Measurements from ENCODE around the gene ALPG.
"Not testable (repeated sequence)": the region's sequence is repeated elsewhere in the genome, so short reads cannot be mapped to it uniquely, and the experiment has no call there.

The ALPG gene

DNA sequence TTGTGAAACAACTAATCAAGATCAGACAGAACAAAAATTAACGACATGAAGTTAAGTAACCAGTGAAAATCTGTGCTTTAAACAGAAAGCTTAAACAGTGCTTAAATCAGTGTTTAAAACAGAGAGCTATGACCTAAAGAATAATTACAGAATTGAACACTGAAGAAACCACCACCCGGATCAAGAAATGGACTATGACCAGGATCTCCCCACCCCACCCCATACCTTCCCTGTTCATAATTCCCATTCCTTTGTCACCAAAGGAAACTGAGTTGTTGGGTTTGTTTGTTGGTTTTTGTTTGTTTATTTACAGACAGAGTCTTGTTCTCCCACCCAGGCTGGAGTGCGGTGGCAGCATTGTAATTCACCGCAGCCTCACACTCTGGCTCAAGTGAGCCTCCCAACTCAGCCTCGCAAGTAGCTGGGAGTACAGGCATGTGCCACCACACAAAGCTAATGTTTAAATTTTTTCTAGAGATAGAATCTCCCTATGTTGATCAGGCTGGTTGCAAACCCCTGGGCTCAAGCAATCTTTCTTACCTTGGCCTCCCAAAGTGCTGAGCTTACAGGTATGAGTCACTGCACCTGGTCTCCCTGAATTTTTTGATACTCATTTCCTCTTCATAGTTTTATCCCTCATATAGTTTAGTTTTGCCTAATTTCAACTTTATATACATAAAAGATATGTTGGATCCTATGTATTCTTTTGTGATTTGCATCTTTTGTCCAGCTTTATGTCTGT lies 8.2 kb upstream of the ALPG start:
- no peak for DNase-seq

DNA sequence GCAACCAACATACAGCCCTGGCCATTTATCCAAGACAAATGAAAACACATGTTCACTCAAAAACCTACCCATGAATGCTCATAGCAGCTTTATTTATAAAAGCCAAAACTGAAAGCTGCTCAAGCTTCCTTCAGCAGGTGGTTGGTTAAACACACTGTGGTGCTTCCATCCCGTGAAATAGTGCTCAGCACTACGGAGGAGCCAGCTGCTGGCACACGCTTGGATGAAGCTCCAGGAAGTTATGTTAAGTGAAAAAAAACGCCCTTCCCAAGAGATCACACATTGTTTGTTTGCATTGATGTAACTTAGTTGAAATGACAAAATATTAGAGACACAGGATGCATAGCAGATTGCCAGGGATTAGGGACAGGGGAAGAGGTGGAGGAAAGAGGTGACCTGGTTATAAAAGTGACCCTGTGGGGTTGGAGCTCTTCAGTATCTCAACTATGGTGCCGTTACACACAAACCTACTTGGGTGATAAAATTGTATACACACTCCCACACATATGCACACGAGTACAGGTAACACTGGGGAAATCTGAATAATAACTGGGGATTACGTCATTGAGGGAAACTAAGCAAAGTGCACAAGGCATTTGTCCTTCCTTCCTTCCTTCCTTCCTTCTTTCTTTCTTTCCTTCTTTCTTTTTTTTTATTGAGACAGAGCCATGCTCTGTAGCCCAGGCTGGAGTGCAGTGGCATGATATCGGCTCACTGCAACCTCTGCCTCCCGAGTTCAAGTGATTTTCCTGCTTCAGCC lies 6.2 kb upstream of the ALPG start:
- no peak for DNase-seq

DNA sequence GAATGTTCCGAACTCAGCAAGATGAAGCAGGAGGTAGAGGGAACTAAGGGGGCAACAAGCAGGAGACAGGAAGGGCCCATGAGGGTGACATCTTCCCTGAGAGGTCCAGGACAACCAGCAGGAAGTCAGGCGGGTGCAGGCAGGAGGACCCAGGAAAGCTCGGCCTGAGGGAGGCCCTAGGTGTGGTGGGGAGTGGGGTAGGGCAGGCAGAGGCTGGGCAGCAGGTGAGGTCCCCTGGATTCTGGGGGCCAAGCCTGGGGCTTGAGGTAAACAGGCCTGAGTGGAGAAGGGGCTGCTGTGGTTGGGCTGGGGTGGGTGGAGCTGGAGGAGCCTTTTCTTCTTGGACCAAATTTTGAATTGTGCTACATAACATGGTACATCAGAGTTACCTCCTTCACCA lies 4.1 kb upstream of the ALPG start:
- no peak for DNase-seq

DNA sequence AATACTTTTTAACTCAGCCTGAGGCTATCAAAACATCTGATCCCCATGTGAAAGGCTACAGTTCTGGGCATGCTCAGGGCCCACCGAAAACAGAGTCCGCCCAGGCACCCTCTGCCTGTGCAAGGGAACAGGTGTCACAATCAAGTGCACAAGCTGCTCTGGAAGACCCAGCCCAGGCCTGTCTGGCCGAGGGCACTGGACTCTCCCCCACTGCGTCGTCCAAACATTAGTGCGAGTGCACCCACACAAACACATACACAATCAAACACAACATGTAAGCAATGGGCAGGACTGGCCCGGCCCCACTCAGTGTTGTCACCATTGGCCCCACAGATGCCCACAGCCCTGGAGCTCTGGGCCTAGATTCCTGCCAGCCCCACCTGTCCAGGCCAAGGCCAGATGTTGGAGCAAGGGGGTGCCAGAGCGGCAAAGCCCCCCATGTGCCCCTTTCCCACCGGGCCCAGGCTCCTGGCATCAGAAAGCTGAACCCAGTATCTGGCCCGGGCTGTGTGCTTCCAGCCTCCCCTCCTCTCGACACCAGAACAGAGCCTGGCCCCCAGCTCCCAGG lies 617 bp upstream of the ALPG start:
- DNase-seq: no peak

DNA sequence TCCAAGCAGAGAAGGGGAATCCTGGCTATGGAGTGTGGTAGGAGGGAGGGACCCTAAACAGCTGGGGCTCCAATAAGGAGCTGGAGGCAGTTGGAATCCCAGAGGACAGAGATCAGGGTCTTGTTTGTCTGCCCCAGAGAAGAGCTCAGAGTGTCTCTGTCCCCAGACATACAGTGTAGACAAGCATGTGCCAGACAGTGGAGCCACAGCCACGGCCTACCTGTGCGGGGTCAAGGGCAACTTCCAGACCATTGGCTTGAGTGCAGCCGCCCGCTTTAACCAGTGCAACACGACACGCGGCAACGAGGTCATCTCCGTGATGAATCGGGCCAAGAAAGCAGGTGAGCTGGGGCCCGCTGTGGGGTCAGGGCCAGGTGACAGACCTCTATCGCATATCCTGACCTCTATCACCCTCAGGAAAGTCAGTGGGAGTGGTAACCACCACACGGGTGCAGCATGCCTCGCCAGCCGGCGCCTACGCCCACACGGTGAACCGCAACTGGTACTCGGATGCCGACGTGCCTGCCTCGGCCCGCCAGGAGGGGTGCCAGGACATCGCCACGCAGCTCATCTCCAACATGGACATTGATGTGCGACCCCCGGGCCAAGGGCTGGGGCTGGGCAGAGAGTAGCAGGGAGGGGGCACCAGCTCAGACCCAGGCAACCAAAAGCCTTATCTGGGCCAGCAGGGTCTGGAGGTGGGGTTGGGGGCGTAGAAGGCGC lies 945 bp downstream of the ALPG start:
- DNase-seq: not testable (repeated sequence)

DNA sequence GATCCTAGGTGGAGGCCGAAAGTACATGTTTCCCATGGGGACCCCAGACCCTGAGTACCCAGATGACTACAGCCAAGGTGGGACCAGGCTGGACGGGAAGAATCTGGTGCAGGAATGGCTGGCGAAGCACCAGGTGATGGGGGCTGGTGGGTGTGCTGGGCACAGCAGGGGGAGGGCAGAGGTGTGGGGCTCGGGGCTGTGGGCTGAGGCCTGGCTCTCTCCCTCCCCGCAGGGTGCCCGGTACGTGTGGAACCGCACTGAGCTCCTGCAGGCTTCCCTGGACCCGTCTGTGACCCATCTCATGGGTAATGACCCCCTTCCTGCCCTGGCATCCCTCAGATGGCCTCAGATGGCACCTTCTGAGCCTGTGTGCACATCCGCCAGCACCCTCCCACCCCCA lies 1.6 kb downstream of the ALPG start:
- not testable (repeated sequence) for DNase-seq

DNA sequence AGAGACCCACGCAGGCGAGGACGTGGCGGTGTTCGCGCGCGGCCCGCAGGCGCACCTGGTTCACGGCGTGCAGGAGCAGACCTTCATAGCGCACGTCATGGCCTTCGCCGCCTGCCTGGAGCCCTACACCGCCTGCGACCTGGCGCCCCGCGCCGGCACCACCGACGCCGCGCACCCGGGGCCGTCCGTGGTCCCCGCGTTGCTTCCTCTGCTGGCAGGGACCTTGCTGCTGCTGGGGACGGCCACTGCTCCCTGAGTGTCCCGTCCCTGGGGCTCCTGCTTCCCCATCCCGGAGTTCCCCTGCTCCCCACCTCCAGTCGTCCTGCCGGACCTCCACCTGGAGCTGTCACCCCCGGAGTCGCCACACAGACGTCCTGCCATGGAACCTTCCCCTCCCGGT lies 3.0 kb downstream of the ALPG start:
- DNase-seq: not testable (repeated sequence)

DNA sequence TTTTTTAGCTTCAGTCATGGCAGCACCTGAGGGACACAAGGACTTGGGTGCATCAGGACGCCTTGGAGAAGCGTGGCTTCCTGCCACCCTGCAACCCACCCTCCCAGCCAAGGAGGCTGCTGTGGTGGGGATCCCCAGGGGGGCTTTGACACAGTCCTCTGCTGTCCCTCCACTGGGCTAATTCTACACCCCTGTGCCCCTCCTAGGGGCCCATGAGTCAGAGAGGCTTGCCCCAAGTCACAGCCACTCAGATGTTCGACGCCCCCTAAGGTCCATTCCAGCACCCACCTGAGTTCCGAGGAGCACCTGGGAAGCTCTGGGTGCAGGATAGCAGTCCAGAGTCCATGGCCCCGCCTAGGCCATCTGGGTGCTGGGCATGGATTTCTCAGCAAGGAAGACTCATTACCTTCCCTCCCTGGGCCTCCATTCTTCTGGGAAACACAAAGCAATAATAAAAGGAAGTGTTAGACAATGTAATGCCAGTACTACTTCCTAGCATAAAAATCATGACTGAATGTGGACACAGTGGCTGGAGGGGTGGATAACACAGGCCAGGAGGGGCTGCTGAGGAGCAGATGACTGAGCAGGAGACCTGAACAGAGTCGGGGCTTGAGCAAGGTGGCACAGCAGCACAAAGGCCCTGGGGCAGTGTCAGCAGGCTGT lies 3.7 kb downstream of the ALPG start:
- DNase-seq: no peak

DNA sequence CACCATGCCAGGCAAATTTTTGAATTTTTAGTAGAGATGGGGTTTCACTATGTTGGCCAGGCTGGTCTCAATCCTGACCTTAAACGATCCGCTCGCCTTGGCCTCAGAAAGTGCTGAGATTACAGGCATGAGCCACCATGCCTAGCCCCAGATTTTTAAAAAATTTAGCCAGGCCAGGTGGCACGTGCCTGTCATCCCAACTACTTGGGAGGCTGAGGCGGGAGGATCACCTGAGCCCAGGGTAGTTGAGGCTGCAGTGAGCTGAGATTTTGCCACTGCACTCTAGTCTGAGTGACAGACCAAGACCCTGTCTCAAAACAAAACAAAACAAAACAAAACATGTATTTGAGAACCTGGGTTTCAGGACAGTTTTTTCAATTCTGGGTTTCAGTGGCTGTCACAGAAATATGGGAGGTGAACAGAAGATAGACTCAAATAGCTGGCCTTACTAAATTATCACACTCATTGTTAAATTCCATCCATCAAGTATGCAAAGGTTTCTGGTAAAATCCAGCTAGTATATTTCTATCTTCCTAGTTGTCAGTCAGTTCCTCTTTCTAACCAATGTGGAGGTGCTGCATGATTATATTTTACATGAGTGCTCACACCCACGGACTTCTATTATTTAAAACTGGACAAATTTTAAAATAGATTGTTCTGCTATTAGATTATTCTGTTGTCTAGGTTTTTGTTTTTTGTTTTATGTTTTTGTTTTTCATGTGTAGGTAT lies 5.4 kb downstream of the ALPG start:
- DNase-seq: peak in 2 of 4 experiments; percentile 11 to 15

DNA sequence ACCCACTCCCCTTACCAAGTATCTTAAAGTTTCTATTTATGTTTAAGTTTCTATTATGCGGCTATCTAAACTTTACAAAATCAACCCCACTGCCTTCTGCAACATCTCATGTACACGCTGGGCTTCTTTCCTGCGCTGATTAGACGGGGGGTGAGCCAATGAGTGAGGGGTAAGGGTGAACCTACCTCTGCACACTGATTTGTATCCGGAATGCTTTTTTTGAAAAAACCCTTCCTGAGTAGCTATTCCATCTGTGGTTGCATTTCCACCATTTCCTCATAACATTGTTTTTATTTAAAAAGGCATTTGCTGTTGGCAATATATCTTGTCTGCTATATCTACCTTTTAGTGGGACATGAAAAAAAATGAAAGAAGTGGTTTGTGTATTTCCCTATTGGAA lies 6.3 kb downstream of the ALPG start:
- no peak for DNase-seq

DNA sequence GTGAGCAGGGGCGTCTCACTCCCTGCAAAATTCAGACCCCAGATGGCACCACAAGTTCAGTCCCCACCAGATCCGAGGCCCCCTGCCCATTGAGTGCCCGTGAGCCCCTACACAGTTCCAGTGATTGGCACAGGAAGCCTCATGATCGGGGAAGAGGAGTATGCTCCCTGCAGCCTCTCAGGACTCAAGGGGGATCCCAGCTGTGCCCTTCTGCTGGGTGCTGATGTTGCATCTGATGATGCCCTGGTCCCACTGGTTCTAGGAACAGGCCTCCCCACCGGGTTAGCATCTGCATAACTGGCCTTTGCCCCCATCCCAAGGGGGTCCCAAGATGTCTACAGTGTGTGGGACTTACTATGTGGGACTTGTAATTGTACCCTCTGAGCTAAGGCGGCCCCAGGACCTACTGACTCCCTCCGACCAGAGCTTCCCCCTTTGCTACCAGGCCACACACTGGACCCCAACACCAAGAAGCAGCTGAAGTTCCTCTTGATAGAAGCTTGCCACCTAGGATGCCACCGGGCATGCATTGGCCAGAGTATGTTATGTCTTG lies 8.6 kb downstream of the ALPG start:
- DNase-seq: no peak

DNA sequence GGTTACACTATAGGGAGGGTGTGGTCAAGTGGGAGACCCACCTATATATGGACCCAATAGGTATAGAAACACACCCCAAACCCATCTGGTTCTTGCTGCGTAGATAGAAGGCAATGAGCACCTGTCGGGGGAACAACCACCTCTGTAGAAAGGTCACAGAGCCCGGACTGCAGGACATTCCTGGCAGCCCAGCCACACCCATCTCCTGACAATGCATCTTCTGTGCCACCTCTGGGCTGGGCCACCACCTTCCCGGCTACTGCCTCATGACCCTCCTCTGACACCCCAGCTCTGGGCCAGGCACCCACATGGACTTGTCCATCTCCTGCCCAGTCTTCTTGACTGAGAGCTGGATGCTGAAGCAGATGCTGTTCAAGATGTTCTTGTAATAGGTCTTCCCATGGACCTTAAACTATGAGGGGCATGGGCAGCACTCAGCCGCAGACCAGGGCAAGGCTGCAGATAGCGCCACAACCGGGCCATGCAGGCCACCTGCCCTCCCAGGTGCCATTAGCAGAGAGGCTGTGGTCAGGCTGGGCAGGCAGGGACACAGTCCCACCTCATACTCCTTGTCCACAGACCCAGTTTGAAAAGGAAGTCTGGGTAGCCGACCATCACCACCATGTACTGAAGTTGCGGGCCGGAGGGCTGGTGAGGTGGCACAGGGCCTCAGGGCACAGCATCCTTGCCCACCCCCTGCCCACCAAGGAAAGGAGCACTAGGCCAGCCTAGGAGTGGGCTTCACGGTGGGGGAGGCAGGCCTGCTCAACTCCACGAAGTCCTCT lies 9.3 kb downstream of the ALPG start:
- no peak for DNase-seq

DNA sequence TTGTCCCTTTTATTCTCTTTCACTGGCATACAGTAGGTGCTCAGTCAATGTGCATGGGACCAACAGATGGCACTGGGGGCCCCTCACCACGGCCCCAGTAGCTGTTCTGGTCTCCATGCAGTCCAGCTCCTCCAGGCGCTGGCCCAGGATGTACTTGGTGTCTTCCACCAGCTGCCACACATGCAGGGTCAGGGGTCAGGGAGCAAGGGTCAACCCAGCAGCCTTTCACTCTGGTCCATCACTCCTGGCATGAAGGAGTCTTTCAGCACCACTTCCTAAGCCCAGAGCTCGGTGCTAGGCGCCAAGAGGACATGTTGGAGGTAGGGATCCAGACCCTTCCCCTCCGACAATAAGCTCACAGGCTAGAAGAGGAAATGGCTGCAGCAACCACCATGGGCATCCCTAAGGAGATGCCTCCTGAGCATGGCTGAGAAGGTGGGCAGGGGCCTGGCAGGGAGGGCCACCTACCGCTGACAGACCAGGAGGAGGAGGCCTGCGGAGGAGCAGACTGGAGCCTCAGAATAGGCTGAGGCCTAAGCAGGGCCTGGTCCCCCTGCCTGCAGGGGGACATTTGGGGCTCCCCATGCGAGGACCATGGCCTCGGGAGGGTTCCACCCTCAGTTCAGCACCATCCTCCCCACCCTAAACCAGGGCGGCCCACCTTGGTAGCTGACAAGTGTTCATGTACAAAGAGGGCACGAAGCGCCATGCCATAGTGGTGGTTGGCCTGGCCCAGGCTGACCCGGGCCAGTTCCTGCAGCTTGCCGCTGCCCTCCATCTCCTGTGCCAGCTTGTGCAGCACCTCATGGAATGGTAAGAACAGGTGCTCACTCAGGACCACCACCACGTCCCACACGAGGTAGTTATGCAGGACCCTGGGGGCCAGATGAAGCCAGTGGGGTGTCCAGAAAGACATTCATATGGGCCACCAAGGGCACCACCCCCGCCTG lies 10.2 kb downstream of the ALPG start:
- no peak for DNase-seq

DNA sequence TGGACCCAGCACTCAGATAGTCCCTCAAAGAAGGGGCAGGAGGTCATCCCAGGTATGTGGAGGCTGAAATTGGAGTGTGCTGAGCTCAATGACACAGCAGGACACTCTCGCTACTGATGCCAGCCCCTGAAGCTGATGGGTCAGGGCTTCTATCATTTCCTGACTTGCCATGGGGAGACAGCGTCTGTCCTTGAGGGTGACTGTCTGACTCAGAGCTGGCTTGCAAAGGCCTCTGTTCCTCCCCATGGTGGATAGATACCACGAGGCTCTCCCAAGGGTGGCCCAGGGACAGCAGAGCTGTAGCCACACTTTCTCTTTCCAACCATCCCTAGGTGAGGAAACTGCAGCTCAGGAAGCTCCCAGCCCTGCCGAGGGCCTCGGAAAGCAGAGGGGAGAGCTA lies 10.8 kb downstream of the ALPG start:
- DNase-seq: no peak

DNA sequence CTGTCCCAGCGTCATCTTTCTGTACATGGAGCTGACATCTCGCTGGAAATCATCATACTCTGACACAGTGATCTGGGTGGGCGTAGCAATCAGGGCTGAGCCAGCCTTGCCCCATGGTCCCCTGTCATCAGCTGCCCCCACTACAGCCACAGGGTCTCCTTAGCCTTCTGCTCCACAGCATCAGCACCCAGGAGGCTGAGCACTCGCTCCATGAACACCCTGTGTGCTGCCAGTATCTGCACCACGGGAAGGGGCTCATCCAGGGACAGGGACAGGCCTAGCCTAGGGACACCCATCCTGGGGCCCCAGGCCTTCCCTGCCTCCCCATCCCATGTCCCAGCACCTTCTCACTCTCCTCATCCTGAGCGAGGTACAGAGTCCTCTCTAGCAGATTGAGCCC lies 11.4 kb downstream of the ALPG start:
- DNase-seq: no peak

DNA sequence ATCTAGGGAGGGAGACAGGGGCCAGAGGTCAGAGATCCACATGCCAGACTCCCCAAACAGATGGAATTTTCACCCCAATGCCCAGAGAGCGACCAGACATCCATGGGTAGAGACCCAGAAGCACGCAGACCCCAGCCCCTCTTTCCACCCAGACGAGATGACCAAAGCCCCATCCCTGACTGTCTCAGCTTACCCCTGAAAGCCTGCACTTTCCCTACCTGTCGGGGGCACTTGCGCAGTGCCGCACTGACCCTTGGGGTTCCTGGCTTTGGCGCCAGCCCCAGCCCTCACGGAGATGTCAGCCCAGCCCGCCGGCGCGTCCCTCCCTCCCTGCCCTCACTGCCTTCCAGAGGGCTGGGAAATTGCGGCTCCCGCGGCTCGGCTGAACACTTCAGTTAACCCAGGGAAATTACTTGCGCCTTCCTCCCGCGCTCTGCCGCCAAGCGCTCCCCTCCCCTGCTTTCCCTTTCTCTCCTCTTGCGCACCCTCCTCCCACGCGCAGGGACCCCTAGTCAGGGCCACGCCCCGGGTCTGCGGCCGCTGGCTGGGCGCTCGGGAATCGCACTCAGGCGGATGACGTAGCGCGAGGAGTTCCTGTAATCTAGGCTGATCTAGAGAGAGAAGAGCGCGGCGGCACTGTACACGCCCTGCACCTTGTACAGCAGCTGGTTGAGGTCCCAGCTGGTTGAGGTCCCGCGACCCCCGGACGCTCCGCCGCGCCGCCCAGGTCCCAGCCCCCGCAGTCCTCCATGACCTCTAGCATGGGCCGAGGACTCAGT lies 12.0 kb downstream of the ALPG start:
- peak; percentile 17 to 60 (median 32) for DNase-seq

DNA sequence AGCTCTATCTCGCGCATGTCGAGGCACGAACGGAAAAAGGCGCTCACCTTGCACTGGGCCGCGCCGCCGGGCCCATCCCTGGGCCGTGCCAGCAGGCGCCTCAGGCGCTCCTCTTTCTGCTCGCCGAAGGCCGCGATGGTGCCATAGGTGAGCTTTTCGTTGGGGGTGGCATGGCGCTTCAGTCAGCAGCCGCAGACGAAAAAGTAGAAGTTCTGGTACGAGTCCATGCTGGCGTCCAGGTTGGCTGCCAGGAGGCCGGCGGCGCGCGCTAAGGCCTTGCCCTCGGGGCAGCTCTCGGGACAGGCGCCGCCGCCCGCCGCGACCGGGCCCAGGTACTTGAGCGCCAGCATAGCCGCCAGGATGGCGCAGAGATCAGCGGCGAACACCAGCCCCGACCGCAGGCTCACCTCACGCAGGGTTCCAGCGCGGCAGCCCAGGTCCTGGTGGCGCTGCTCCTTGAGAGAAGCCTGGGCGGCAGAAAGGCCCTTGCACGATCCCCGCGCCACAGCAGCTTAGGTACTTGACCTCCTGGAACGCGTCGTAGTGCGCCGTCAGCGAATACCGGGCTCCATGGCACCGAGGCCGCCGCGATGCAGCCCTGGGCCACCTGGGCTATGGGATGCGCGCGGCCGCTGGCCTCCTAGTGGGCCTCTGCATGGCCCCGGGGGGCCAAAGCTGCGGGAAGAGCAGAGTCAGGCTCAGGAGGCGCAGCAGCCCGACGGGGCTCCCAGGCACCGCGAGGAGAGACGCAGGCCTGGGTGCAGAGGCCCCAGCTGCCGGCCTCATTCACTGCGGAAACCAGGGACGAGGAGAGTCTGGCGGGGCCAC lies 12.8 kb downstream of the ALPG start:
- DNase-seq: no peak

DNA sequence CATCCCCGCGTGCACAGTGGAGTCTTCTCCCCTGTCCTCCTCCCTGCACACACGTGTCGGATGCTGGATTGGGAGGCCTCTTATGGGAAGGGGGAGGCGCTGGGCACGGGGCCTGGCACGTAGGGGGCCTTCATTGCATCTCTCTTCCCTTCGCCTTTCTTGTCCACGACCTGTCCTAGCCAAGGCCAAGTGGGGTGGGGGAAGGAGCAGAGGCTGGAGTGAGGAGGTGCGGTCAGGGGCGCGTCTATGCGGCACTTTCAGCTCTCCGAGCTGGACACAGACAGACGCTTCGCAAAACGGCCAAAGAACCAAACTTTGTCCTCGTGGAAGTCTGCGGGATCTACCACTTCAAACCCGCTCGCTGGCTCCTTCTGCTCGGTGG lies 13.4 kb downstream of the ALPG start:
- DNase-seq: no peak

Measured in suppressor macrophage (primary cell).